Measurements from ENCODE around the gene SECISBP2L.

The SECISBP2L gene

DNA sequence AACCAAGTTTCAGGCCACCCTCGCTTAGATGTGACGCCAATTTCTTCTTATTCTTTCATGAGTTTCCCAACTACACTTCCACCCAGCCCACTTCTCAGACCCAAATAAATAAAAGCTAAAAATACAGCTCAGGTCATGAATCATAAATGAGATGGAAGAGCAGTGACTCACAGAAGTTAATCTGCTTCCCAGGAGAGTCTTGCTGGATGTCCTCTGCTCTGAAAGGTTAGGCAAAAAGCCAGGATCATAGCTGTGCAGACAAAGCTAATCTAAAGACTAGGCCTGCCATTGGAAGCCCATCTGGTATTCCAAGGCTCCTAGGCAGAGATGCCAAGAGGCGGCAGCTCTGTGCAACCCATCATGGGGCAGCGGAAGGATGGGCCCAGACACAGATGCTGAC lies 106.6 kb downstream of the SECISBP2L start:
- DNase-seq: no peak
- in situ Hi-C loops (cut with MboI; ENCODE audit: low pct_unique_long_range_greater_than_20kb, low sequenced_read_pairs): no loop called here

Measured in KBM-7 (cell line).